OCI-LY7 (cell line): ENCODE data around the gene KCNJ16. TPM values are rescaled to one million over a fixed set of nuclear protein-coding genes. Genes with fewer than 3 reads are reported as not detected.

Experiments
- BruUV-seq: library from RNA; stranded (reverse); fragments of 400-500 nt; replicated peaks from 2 replicates; lab custom pipeline; 2021; lab: Mats Ljungman, UMichigan
- CTCF ChIA-PET: fragments of 300-600 bp; sonication (Branson Sonifier 250); formaldehyde crosslinking; loops from one replicate; lab custom pipeline; 2022; ENCODE audit warnings: antibody characterized with exemption; ENCODE audit not compliant: unreplicated experiment; lab: Charles Lee
- POLR2A ChIA-PET: fragments of 300-600 bp; sonication (Branson Sonifier 250); formaldehyde crosslinking; loops from one replicate; lab custom pipeline; 2022; ENCODE audit warnings: antibody characterized with exemption; lab: Charles Lee
- DNase-seq: peaks from one replicate; pipeline ENCODE4 v3.0.0-alpha.2; 2015; ENCODE audit warnings: low spot score
- H2AFZ ChIP-seq: fragments of 200-600 bp; sonication (generic), shearing (Covaris generic); 2 replicates; pipeline ENCODE4 v1.6.1; 2014; ENCODE audit warnings: mild to moderate bottlenecking, antibody characterized with exemption, low read length, moderate library complexity
- H3K27ac ChIP-seq: fragments of 200-600 bp; sonication (generic); 2 replicates; pipeline ENCODE4 v1.5.1; 2014; ENCODE audit warnings: mixed run types, low read depth, mild to moderate bottlenecking, moderate library complexity, low read length, inconsistent platforms; ENCODE audit not compliant: poor library complexity, severe bottlenecking
- H3K36me3 ChIP-seq: fragments of 200-600 bp; sonication (generic); 2 replicates; pipeline ENCODE4 v1.6.1; 2014; ENCODE audit warnings: mild to moderate bottlenecking, antibody characterized with exemption, low read length, moderate library complexity, mixed read lengths; ENCODE audit not compliant: insufficient read depth
- H3K4me1 ChIP-seq: fragments of 200-600 bp; sonication (generic); 2 replicates; pipeline ENCODE4 v1.5.1; 2014; ENCODE audit warnings: mild to moderate bottlenecking, low read length; ENCODE audit not compliant: insufficient read depth, poor library complexity, severe bottlenecking
- H3K4me2 ChIP-seq: fragments of 200-600 bp; sonication (generic); 2 replicates; pipeline ENCODE4 v1.6.1; 2014; ENCODE audit warnings: mild to moderate bottlenecking, low read length
- H3K4me3 ChIP-seq: fragments of 200-600 bp; sonication (generic); 2 replicates; pipeline ENCODE4 v1.5.1; 2014; ENCODE audit warnings: mild to moderate bottlenecking, low read depth, low read length; ENCODE audit not compliant: poor library complexity, severe bottlenecking
- H3K79me2 ChIP-seq: fragments of 200-600 bp; sonication (generic); 2 replicates; pipeline ENCODE4 v1.6.1; 2016; ENCODE audit warnings: low read depth, mild to moderate bottlenecking, low read length, moderate library complexity, mixed read lengths; ENCODE audit not compliant: insufficient read depth
- H3K9me2 ChIP-seq: fragments of 200-600 bp; sonication (generic); 2 replicates; pipeline ENCODE4 v1.6.1; 2016; ENCODE audit warnings: mild to moderate bottlenecking, low read length, mixed read lengths; ENCODE audit not compliant: insufficient read depth
- H3K9me3 ChIP-seq: fragments of 200-600 bp; sonication (generic); 2 replicates; pipeline ENCODE4 v1.6.1; 2014; ENCODE audit warnings: mild to moderate bottlenecking, mixed run types, low read length, mixed read lengths
- H4K20me1 ChIP-seq: fragments of 200-600 bp; sonication (generic); 2 replicates; pipeline ENCODE4 v1.6.1; 2014; ENCODE audit warnings: mild to moderate bottlenecking, antibody characterized with exemption, low read length, moderate library complexity, mixed read lengths; ENCODE audit not compliant: insufficient read depth
- EZH2phosphoT487 ChIP-seq: fragments of 200-600 bp; sonication (generic); IDR thresholded peaks from 2 replicates; pipeline ENCODE4 v1.6.1; 2018; ENCODE audit warnings: low read depth, borderline replicate concordance, mild to moderate bottlenecking, mixed run types, antibody characterized with exemption, low read length, moderate library complexity, mixed read lengths
- intact Hi-C: fragments of 100-400 bp; cut with micrococcal nuclease; formaldehyde crosslinking; loops from one replicate; pipeline ENCODE4 v1.10.0; 2022; ENCODE audit not compliant: unreplicated experiment
- total RNA-seq, 2 experiments: library from RNA; depleted of rRNA in 1 of 2; stranded (reverse); fragments of >200 nt in 1 of 2; shearing (Covaris generic) in 1 of 2; gene quantifications; 2 replicates each; pipeline ENCODE4 v1.2.3, GENCODE V29; 2014 to 2022
- TF ChIP-seq, protein P1 (sequence below): fragments of 200-600 bp; sonication (generic); conservative IDR thresholded peaks from 2 replicates; pipeline ENCODE4 v1.5.1; 2014; ENCODE audit warnings: mild to moderate bottlenecking, antibody characterized with exemption, low read length, moderate library complexity, mixed read lengths

KCNJ16 gene
- total RNA-seq, 2 experiments from 2014 or later, result not detected

DNA sequence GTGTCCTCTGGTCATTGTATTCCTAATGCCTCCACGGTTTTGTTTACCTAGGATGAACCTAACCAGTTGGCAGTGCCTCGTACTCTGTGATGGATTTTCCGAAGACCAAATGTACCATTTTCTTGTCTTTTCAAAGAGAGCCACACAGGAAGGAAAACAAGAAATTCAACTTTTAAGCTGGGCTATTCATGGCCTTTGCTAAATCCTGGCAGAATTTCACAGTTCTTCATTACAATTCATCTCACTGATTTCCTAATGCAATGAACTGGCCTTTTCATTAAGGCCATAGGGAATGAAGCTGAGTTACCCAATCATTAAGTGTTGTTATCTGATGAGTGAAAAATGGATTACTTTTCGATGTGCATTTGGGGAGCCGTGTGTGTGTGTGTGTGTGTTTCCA lies 7.9 kb upstream of the KCNJ16 start:
- no peaks in the 10 kb centered on the region for H3K4me1 ChIP-seq
- H3K9me3 ChIP-seq, result no peaks in the 10 kb centered on the region
- no peaks in the 10 kb centered on the region for H4K20me1 ChIP-seq
- intact Hi-C loops, result no loop called here
- H3K27ac ChIP-seq, result no peak overlapping the region
- H3K79me2 ChIP-seq, result no peaks in the 10 kb centered on the region
- no peak for DNase-seq
- ChIA-PET CTCF (no interaction called here), POLR2A (interaction anchor here (0.6 kb wide), 1 partner anchor 47 kb away, joined by 3 read pairs; no protein-coding TSS in a partner anchor)
- no peaks in the 10 kb centered on the region for H3K36me3 ChIP-seq
- BruUV-seq, result no TSS peak
- H3K9me2 ChIP-seq, result no peaks in the 10 kb centered on the region
- TF ChIP-seq, protein P1, sequence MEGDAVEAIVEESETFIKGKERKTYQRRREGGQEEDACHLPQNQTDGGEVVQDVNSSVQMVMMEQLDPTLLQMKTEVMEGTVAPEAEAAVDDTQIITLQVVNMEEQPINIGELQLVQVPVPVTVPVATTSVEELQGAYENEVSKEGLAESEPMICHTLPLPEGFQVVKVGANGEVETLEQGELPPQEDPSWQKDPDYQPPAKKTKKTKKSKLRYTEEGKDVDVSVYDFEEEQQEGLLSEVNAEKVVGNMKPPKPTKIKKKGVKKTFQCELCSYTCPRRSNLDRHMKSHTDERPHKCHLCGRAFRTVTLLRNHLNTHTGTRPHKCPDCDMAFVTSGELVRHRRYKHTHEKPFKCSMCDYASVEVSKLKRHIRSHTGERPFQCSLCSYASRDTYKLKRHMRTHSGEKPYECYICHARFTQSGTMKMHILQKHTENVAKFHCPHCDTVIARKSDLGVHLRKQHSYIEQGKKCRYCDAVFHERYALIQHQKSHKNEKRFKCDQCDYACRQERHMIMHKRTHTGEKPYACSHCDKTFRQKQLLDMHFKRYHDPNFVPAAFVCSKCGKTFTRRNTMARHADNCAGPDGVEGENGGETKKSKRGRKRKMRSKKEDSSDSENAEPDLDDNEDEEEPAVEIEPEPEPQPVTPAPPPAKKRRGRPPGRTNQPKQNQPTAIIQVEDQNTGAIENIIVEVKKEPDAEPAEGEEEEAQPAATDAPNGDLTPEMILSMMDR, result no peak
- no peak for TF ChIP-seq EZH2phosphoT487
- no peak overlapping the region for H3K4me2 ChIP-seq
- no peak overlapping the region for H3K4me3 ChIP-seq
- no peak overlapping the region for H2AFZ ChIP-seq

DNA sequence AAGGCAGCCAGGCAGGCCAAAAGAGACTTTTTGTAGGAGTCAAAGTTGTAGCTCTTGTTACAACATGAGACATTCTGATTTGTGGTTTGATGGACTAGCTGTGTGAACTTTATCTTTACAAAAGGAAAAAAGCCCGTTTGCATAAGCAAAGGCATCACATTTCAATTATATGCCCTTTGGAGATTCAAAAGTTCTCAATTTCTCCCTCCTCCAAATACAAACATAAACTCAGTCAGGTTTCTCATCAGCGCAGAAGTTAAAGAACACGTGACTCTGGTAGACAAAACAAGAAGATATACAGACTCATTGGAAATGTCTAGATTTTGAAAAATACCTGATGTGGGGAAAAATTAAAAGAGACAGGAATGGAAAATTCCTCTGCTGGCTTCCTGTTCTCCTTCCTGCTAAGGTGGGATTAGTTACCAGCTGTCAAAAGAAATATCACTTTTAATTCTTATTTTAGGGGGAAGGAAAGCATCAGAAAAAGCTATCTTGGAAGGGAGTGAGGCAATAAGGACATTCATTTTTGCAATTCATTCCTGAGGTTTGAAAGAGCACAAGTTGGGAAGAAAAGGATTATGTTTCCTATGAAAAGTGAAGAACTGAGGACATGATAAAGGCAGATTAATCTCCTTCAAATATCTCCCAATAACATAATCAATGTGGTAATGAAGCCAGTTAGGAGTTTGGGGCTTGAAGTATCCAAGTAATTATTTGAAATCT lies 4.6 kb upstream of the KCNJ16 start:
- CTCF ChIA-PET, result no interaction called here
- Histone ChIP-seq H3K9me3 (no peaks in the 10 kb centered on the region), H3K27ac (no peak overlapping the region), H3K9me2 (no peaks in the 10 kb centered on the region), H4K20me1 (no peaks in the 10 kb centered on the region), H3K4me1 (no peaks in the 10 kb centered on the region), H3K4me2 (no peak overlapping the region), H3K79me2 (no peaks in the 10 kb centered on the region), H3K4me3 (no peak overlapping the region), H2AFZ (no peak overlapping the region), H3K36me3 (no peaks in the 10 kb centered on the region)
- POLR2A ChIA-PET, result interaction anchor here (1.0 to 2.2 kb wide), 2 partner anchors 11 to 12 kb away, joined by 3 to 7 read pairs; no protein-coding TSS in a partner anchor
- no peak for DNase-seq
- no TSS peak for BruUV-seq
- intact Hi-C loops, result no loop called here
- TF ChIP-seq, protein P1, result no peak
- TF ChIP-seq EZH2phosphoT487, result no peak

DNA sequence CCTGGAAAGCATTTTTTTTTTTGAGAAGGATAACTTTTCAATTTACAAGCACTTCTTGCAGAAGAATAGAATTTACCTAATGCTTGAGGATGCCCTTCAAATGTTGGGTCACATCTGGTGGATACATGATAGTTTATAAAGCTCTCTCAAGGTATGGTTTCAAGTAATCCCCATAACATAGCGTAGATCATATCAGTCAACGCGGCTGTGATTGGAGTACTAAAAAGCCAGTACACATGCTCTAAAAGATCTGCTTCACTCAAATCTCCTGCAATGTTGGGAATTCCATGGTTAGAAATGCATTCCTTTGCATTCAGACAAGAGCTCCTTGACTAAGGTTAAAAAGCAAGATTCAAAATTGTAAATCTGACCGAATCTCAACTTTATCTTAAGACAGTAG lies 3.9 kb upstream of the KCNJ16 start:
- Histone ChIP-seq H3K36me3 (no peaks in the 10 kb centered on the region), H2AFZ (no peak overlapping the region), H3K27ac (no peak overlapping the region), H3K4me3 (no peak overlapping the region), H3K79me2 (no peaks in the 10 kb centered on the region), H4K20me1 (no peaks in the 10 kb centered on the region), H3K4me1 (no peaks in the 10 kb centered on the region), H3K4me2 (no peak overlapping the region), H3K9me3 (no peaks in the 10 kb centered on the region), H3K9me2 (no peaks in the 10 kb centered on the region)
- intact Hi-C loops, result no loop called here
- no peak for DNase-seq
- BruUV-seq, result no TSS peak
- TF ChIP-seq, protein P1, result no peak
- TF ChIP-seq EZH2phosphoT487, result no peak
- POLR2A ChIA-PET, result interaction anchor here (0.9 to 2.2 kb wide), 3 partner anchors 10 to 65 kb away, joined by 3 to 7 read pairs (median 4); no protein-coding TSS in a partner anchor
- CTCF ChIA-PET, result no interaction called here
